ENCODE measurements around the gene KRT20. TPM values are rescaled to one million over a fixed set of nuclear protein-coding genes. Genes with fewer than 3 reads are reported as not detected.
A peak's percentile ranks its signal among the peaks of the same experiment; 100 is the strongest.

KRT20 gene
- total RNA-seq, 1 donor from 2014 or later: not detected

DNA sequence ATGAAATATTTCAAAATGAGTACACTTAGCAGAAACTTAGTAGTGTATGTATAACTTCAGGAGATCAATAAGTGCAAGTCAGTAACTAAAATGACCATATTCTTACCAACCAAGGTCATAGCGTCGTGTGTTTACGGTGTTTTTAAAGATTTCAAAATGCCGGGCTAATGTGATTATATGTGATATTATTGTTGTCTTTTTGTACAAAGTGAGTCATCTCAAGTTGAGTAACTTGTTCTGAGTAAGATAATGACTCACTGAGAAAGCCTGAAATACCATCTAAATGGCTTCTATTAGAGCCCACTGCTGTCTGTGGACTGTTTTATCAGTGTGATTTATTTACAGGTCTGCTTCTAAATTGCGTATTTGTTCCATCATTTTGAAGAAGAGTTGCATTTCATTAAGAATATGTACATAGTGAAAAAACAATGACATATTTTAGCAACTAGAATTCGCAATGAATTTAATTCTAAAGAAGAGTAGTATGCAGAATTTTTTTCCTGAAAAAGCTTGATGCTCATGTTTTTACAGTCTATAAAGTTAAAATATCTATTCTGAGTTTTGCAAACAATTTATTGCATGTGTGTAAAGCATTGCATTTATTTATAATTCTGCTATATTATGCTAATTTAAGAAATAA lies 30.7 kb downstream of the KRT20 start:
- DNase-seq (ENCODE audit: low read depth): peak; percentile 60

DNA sequence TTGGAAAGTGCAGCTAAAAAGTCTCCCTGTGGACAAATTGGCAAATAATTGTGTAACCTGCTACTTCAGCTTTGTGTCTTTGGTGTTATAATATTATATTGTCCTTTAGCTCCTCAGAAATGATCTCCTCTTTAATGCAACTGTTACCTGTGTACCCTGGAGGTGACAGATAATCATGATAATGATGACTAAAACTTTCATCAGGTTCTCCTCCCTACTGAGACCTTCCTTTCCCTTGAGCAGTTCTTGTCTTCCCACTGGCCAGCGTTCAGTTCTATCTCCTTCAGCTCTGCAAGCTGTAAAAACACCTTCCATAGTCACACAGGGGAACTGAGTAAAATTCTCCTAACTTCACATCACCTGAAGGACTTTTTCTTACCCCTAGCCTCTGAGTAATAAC lies 32.7 kb downstream of the KRT20 start:
- DNase-seq (ENCODE audit: low read depth): no peak

DNA sequence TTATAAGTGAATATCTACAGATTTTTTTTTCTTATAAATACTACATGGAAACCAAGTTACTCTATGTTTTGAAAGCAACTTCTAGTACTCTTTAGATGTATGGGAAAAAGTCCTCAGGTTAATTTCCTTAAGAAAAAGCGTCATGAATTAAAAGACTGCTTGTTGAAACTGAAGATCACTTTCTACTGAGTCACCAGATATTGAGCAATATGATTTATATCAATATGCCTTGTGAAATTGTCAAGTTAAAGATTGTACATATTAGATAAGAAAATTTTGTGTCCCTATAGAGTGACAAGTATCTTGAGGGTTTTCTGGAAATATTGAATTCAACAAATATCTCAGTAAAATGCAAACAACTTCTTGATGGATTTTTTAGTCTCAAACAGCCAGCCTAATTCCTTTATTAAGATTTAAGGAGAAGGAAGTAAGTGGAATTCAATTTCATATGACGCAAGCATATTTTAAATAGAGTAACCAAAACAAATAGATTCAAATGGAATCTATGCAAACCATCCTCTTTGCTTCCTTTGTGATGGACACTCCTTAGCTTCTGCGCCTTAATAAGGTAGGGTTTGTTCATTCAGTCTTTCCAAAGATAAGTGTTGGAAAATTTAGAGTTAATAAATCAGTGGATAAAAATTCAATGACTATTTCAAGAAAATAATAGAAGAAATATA lies 34.6 kb downstream of the KRT20 start:
- DNase-seq (ENCODE audit: low read depth): no peak

DNA sequence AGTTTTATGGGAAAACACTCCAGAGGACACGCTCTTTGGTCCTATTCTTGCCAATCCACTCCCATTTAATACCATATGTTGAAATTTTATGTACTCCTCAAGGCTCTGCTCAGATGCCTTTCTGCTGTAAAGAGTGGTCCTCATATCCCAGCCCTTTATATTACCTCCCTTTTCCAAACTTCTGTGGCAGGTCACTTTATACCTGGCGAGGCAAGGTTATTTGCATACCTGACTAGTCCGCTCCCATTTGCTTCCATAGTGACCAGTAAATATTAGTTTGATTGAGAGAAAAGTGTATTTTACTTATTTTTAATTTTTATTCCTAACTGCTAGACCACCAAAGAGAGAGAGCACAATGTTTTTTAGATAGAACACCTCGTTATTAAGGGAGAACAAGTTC lies 35.3 kb downstream of the KRT20 start:
- DNase-seq (ENCODE audit: low read depth): no peak

DNA sequence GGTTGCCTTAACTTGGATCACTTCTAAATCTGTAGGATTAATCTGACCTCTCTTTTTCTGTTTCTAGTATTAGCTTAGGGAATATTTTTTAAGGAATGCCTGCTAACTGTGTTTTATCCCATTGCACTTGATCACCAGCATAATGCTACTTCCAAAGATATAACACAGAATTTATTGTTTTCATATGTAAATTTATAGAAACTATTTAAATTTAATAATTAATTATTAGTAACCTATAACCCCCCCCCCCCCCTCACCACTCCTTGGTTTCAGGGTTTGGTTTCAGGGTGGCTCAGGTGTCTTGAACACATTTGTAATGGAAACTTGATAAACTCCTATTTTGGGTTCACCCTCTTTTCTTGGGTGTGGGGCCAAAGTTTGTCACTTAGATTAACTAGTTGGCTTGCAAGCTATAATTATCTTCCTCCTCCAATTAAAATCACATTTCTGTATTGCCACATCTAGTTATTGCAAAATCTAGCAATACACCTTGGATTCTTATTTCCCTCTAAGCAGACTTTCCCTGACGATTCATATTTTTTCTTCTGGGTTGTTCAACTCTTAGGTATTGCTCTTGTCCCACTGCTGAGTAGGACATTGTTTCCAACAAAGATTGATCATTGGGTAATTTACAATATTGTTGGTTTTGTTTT lies 36.3 kb downstream of the KRT20 start:
- DNase-seq (ENCODE audit: low read depth): no peak

DNA sequence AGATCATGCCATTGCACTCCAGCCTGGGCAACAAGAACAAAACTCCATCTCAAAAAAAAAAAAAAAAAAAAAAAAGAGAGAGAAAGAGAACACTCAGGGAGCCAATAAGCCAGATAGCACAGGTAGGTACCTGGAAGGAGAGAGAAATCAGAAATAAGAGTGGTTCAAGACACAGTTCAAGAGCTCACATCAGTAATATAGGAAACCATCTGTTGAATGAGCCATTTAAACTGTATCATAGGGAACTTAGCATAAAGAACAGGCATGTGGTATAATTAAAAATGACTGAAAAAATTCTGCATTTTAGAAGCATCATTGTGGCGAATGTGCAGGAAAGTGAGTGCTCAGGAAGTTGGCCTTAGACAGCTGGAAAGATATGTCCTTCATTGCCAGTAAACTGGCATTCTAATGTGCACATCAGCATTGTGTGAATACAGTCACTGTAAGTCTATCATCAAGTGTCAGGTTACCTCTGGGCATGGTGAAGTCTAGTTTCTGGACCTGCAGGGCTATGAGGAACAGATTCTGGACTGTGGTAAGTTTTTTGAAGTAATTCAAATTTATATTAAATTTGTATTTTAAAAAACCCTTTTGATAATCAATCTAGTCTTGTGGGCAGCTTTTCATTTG lies 38.4 kb downstream of the KRT20 start:
- DNase-seq (ENCODE audit: low read depth): peak; percentile 49

DNA sequence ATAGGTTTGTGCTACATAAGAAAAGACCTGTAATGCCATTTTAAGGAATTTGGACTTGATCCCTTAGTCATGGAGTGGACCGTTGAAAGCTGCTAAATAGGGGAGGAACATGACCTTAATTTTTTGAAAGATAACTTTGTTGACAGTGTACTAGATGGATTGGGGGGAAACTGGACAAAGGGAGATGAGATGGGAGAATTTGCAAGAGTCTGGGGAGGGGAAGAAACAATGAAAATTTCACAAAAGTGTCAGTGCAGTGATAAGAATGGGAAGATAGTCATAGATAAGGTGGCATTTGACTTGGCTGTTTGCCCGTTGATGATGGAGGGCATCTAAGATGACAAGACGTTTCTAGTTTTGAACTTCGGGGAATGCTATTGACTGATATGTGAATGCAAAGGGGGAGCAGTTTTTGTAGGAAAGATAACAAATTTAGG lies 40.4 kb downstream of the KRT20 start:
- DNase-seq (ENCODE audit: low read depth): no peak

DNA sequence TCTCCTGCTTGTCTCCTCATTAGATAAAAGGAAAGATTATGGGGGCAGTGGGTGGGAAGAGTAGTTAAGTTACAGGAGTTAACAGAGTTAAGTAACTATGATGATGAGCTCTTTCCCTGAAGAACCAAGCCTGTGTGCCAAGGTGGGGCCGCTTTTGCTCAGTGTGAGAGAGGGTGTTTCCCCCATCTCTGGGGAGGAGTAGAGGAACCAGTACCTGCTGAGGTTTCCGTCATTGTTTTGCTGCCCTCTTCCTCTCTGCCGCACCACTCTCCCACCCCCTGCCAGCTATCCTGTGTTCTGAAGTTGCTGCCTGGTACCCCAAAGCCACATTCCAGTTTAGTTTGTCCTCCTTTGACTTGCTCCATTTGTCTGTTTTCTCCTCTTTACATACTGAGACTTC lies 41.8 kb downstream of the KRT20 start:
- no peak for DNase-seq (ENCODE audit: low read depth)

DNA sequence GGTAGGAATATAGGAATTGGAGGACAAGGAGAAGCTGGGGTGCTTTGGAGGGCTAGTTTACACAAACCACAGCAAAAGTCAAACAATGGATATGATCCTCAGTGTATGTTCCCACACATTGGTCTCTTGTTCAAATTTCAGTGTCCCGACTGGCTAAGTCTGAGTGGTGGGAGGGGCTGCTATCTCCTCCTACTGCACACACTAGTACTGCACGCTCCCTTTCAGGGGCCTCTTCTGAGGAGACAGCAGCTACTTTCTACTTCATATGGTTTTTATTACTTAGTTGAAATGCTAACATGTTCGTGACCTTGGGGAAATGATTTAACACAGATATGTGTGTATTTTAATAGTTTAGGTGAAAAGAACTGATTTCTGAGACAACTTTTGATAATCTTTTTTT lies 43.8 kb downstream of the KRT20 start:
- DNase-seq (ENCODE audit: low read depth): no peak

DNA sequence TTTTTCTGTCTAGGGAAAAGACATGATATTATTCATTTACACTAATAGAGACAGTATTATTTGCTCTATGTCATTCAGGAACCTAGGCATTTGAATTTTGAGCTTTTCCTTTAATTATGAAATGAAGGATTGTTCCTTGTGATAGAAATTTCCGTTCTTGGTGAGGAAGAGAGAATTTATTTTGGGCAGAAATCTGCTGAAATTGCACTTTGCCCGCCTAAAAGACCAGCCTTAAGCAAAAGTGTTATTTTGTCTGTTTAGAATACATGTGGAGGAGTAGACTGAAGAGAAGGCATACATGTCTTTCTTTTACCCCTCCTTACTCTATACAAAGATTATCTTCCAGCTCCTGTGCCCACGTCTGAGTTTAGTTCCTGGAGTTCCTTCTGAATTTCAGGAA lies 45.8 kb downstream of the KRT20 start:
- no peak for DNase-seq (ENCODE audit: low read depth)

DNA sequence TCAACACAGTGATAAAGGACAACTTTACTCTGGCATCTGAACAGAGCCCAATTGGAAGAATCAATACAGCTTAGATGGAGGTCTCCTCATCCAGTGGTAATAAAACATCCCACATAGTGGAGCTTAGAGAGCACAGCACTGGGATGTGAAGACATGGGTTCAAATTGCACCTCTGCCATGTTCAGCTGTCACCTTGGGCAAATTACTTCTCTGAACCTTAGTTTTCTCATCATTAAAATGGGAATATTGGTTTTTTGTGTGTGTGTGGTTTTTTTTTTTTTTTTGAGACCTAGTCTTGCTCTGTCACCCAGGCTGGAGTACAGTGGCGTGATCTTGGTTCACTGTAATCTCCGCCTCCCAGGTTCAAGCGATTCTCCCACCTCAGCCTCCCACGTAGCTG lies 49.0 kb downstream of the KRT20 start:
- DNase-seq (ENCODE audit: low read depth): no peak

DNA sequence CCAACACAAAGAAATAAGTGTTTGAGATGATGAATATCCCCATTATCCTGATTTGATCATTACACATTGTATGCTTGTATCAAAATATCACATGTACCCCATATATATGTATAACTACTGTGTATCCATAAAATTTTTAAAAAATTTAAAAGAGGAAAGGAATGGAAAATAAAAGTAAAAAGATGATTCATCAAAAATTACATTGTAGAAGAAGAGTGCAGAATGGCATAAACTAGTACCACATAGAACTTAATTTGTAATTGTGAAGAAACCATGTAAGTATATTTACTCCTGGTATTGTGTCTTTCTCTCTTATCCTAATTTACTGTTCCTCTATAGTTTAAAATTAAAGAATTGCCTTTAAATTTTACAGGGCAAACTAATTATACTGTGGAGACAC lies 51.2 kb downstream of the KRT20 start:
- DNase-seq (ENCODE audit: low read depth): no peak

DNA sequence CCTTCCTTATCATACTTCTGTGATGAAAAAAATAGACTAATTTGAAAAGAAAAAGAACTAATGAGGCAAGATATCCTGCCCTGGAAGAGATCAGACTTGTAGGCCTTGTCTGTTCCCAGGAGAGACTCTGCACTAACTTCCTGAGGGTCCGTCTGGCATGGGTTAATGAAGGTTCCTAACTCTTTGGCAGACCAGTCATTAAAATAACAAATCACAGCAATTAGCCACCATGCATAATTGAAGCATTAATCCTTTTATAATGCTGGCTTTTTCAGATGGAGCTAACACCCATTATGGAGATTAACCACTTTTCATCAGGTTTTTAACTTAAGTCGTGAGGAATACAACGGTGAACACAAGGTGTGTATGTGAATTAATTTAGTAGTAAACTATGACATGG lies 52.2 kb downstream of the KRT20 start:
- no peak for DNase-seq (ENCODE audit: low read depth)

DNA sequence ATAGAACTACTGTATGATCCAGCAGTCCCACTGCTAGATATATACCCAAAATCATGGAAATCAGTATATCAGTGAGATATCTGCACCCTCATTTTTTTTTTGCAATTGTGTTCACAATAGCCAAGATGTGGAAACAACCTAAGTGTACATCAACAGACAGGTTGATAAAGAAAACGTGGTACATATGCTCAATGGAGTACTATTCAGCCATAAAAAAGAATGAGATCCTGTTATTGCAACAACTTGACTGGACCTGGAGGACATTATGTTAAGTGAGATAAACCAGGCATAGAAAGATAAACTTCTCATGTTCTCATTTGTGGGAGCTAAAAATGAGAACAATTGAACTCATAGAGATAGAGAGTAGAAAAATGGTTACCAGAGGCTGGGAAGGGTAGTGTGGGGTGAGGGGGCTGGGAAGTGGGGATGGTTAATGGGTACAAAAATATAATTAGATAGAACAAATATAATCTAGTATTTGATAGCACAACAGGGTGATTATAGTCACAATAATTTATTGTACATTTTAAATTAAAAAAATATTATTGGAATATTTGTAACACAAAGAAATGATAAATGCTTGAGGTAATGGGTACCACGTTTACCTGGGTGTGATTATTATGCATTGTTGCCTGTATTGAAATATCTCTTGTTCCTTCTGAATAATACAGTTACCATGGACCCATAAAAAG lies 54.8 kb downstream of the KRT20 start:
- no peak for DNase-seq (ENCODE audit: low read depth)

DNA sequence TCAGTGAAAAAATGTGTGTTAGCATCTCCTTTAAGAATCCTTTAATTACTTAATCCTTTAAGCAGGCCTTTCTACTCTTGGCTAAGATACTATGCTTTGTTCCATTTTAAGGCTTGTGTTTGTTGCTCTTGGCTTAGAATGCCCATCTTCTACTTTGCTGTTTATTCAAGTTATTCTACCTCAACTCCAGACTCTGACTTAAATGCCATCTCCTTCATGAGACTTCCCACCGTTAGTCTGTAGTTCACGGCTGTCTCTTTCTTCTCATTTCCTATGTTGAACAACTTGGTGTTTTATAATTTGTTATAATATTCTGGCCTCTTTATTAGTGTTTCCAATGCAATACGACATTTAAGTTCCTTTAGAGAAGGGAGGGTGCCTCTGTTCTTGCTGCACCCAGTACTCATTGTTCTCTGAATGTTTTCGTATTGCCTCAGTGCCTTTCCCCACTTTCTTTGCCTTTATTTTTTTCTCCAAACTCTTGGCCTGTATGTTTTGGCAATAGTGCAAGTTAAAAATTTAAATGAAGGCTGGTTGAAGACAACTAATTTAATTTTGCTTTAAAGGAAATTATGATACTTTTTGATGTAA lies 56.5 kb downstream of the KRT20 start:
- DNase-seq (ENCODE audit: low read depth): no peak

DNA sequence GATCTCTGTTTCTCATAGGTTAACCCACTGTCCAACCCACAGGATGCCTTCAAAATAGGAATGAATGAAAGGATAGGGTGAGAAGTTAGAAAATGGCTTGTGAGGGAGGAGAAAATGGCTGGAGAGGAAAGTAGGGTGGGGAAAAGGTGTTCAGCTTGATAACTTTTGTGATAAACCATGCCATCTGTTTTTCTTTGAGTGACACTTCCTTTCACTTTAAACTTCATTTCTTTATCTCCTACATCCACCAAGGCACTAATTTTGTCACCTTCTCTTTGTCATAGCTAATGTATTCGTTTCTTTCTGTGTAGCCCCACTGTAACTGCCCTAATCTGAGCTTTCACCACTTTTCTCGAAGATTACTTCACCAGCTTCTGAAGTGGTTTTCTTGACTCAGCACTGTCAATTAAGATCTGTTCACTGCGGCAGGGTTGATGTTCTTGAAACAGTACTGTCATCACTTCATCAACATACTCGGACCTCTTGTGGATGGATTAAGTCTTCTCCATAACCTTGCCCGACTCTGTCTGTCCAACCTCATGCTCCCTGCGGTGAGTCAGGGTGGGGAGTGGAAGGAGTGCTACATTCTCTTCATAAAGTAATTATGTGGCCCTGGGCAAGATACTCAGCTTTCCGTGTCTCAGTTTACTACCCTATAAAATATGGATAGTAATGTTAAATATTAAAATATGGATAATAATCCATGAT lies 57.1 kb downstream of the KRT20 start:
- no peak for DNase-seq (ENCODE audit: low read depth)

Data from myocyte (in vitro differentiated cells).